Stimulated activated naive CD4-positive, alpha-beta T cell (primary cell): ENCODE results near the gene ERC2.

ENCODE experiments used
- DNase-seq, 6 experiments: peaks; one replicate each; lab custom pipeline; 2025; lab: John Stamatoyannopoulos, UW

Gene ERC2

DNA sequence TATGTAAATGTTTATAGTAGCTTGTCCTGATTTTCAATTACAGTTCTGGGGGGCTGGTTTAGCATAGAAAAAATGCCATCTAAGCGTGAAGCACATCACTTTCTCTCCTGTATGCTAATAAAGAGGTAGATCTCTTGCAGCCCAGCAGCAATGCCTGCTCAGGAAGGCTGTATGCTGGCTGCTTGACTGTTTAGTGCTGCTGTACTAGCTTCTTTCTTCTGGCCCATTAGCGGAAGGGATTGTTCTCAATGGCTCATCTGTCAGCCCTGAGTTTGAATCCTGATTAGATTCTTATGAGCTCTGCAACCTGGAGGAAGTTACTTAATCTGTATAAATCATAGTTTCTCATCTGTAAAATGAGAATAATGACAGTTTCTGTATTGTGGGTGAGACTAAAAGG is 478.9 kb downstream of the ERC2 start:
- no peak for DNase-seq

- no peak for DNase-seq
Measured at GRCh38 chr3:55988905-55989304, 479.4 kb downstream of the ERC2 start.

- DNase-seq: no peak
Measured at GRCh38 chr3:55984626-55985025, 483.6 kb downstream of the ERC2 start.

GRCh38 chr3:55978953-55979352 is 489.3 kb downstream of the ERC2 start:
- DNase-seq: no peak

DNA sequence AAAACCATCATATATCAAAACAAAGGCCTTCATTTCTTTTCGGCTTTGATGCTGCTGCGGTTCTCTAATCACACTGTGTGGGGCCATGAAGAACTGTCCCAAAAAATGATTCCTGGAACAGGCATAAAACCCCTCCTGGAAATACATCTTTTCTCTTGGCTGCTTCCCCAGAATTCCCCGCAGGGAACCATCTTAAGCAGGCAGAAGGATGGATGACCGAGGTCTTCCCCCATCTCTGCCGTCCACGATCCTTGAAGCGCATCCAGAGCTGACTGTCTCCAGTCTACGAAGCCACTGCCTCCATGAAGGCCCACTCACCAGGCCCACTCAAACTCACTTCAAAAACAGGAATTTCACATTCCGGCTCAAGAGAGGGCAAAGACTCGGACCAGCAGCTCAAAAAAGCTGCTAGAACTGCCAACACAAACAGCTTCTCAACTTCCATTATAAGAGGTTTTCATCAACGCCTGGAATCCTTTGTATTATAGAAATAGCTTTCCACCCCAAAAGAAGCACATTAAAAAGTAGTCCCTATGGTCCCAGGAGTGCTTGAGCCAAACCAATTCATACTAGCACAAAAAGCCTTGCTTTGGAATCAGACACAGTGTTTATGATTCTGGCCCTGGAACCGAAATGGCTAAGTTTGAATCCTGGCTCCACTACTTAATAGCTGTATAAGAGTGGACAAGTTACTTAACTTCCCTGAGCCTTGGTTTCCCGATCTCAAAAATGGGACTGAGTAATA is 493.7 kb downstream of the ERC2 start:
- DNase-seq: no peak

GRCh38 chr3:55969634-55970033 is 498.6 kb downstream of the ERC2 start:
- no peak for DNase-seq

DNA sequence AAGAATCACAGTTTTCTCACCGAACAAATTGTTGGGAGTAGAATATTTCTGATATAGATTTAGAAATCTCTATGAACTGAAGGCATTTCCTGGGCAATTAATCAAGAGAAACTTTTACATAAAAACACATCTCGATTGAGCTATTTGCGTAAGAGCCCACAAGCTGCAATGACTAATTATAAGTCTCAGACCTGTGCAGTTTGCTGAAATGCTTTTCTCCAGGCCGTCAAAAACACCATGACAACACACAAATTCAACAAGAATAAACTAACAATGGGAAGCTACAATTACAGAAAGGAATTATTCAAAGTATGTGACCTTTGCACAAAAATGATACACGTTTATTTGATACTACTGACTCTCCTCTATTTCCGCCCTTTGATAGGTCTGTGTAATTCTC is 499.9 kb downstream of the ERC2 start:
- DNase-seq: no peak

- DNase-seq: no peak
Measured at GRCh38 chr3:55966566-55966965, 501.7 kb downstream of the ERC2 start.

- no peak for DNase-seq
Measured at GRCh38 chr3:55965776-55966175, 502.5 kb downstream of the ERC2 start.

DNA sequence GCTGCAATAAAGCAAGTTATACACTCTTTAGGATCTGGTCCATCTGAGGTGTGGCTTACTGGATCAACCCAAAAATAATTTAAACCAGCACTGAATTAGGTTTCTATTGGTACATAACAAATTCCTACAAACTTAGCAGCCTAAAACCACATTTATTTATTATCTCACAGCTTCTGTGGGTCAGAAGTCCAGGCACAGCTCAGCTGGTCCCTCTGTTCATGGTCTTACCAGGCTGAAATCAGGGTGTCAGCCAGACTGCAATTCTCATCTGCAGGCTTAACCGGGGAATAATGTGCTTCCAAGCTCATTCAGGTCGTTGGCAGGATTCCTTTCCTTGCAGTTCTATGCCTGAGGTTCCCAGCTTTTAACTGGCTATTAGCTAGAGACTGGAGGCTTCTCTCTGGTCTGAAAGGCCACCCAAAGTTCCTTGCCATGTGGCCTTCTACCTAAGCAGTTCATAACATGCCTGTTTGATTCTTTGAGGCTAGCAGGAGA is 503.7 kb downstream of the ERC2 start:
- DNase-seq: no peak

GRCh38 chr3:55963601-55964000 is 504.7 kb downstream of the ERC2 start:
- DNase-seq: no peak

DNA sequence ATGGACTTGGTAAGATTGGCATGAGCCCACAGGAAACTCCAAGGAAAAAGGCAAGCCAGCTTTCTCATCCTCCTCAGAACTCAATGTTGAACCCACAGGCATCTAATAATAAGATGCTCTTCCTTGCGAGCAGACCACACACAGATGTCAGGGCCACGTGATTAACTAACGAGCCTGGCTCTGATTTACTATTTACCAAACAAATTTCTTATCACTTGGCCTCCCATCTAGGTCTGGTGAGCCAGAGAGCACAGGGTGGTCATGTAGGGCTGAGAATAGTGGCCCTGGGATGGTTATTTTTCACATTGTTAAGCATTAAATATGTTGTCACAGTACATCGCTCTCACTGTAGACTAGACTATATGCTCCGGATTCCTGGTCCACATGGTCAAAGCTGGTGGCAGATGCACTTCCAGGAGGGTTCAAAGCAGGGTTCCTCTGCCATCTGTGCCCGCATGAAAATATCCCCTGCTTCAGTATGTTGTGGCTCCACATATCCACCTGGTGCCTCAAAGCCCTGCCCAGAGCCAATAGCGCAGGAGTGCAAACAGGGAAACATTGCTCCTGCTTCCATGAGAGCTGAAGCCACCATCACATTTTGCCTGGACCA is 508.7 kb downstream of the ERC2 start:
- DNase-seq: no peak

- DNase-seq: no peak
Measured at GRCh38 chr3:55958605-55959004, 509.7 kb downstream of the ERC2 start.

GRCh38 chr3:55955891-55956477 is 512.3 kb downstream of the ERC2 start:
- DNase-seq: no peak

DNA sequence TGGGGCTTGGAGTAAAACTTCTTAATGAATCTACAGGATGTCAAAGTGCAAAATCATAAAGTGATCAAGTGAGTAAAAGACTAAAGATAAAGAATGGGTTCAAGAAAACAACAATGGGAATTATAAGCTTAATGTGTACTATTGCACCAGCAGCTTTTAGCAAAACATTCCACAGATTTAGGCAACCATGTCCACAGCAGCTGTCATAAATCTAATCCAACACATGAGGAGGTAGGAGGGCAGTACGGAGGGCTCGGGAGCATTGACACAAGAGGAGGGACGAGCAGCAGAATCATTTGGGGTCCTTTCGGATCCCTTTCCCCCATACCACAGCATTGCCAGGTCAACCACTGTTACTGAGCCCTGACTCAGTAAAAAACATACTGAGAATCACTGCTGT is 516.9 kb downstream of the ERC2 start:
- no peak for DNase-seq

DNA sequence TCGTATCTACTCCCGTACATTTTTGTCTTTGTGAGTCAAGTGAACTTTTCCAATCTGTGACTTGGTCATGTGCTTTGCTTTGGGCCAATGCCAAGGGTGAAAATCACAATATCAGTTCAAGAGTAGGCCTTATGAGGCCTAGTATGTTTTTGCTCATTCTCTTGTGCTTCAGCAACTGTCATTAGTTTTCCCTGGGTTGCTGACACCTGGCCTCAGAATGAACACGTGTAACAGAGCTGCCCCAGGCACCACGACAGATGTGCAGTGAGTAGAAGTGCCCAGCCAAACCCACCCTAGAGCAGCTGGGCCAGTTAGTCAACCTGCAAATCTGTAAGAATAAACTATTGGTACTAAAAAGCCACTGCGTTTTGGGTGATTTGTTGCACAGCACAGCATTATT is 520.9 kb downstream of the ERC2 start:
- DNase-seq: no peak

- no peak for DNase-seq
Measured at GRCh38 chr3:55946574-55947160, 521.6 kb downstream of the ERC2 start.

GRCh38 chr3:55942868-55943267 is 525.4 kb downstream of the ERC2 start:
- no peak for DNase-seq

- no peak for DNase-seq
Measured at GRCh38 chr3:55939287-55939686, 529.0 kb downstream of the ERC2 start.

DNA sequence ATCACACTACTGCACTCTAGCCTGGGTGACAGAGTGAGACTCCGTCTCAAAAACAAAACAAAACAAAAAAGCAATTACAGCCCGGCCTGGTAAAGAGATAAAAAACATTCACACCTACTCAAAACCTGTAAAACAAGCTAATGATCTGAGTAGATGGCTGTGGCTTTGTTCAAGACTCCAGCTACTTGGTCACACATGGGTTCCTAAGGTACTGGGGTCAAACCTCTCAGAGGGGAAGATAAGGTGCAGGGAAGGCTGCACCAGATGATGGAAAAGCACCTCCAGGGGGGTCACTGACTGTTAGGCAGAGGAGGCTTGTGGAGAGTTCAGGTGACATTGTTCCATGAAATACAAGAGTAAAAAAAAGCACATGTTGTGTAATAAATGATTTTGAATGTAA is 531.0 kb downstream of the ERC2 start:
- no peak for DNase-seq

GRCh38 chr3:55936549-55937052 is 531.7 kb downstream of the ERC2 start:
- no peak for DNase-seq

DNA sequence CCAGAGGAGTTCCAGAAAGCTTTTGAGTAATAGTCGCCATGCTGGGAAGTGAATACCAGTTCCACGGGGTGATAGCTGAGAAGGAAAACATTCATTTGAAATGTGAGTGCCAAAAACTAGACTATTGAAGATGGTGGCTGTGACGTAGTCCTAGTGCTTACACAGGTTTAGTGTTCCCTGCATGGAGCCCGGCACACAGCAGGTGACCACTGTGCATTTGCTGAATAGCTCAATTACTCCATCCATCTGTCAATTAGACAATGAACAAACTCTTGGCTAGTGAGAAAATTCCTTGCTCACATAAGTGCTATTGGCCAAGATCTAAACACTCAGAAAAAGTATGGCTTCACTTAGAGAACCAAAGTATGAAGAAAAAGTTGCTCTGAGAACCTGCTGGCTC is 533.0 kb downstream of the ERC2 start:
- DNase-seq: no peak

GRCh38 chr3:55934771-55935170 is 533.5 kb downstream of the ERC2 start:
- DNase-seq: no peak
